H1 (cell line): ENCODE data around the gene TRIP11. TPM values are rescaled to one million over a fixed set of nuclear protein-coding genes. Genes with fewer than 3 reads are reported as not detected.

Source experiments
- CTCF ChIA-PET: fragments of 300-600 bp; sonication (Branson Sonifier 250); formaldehyde crosslinking; loops from one replicate; lab custom pipeline; 2021; ENCODE audit not compliant: partially characterized antibody; lab: Charles Lee
- POLR2A ChIA-PET: fragments of 300-600 bp; sonication (Branson Sonifier 250); formaldehyde crosslinking; loops from one replicate; lab custom pipeline; 2021; ENCODE audit warnings: inconsistent platforms; ENCODE audit not compliant: partially characterized antibody; lab: Charles Lee
- DNase-seq, 2 experiments: peaks; one replicate each; pipeline versions ENCODE4 v3.0.0 to v3.0.0-alpha.2; 2010 to 2022; ENCODE audit warnings: low spot score in 2 of 2, low read depth in 1 of 2, mixed read lengths in 1 of 2
- FAIRE-seq: peaks from 2 replicates; lab custom pipeline; 2011; peaks lifted over from hg19 to GRCh38; lab: Jason Lieb, UNC
- H2AFZ ChIP-seq: 2 replicates; pipeline ENCODE4 v1.8.1; 2012; ENCODE audit warnings: low read length, inconsistent platforms
- H2AK5ac ChIP-seq: 2 replicates; pipeline ENCODE4 v1.6.1; 2013; ENCODE audit warnings: low read depth, low read length
- H2BK120ac ChIP-seq: replicated peaks from 2 replicates; pipeline ENCODE3; 2013; ENCODE audit warnings: low read depth, low read length, inconsistent platforms
- H2BK12ac ChIP-seq: 2 replicates; pipeline ENCODE4 v1.6.1; 2013; ENCODE audit warnings: low read depth, low read length
- H2BK15ac ChIP-seq: 2 replicates; pipeline ENCODE4 v1.6.1; 2013; ENCODE audit warnings: low read length
- H2BK20ac ChIP-seq: 2 replicates; pipeline ENCODE4 v1.6.1; 2013; ENCODE audit warnings: low read length
- H2BK5ac ChIP-seq: 2 replicates; pipeline ENCODE4 v1.6.1; 2013; ENCODE audit warnings: low read depth, low read length
- H3K14ac ChIP-seq: 2 replicates; pipeline ENCODE4 v1.6.1; 2013; ENCODE audit warnings: inconsistent platforms; ENCODE audit not compliant: insufficient read length
- H3K18ac ChIP-seq: 2 replicates; pipeline ENCODE4 v1.6.1; 2013; ENCODE audit warnings: low read length; ENCODE audit errors: extremely low read depth
- H3K23ac ChIP-seq: 2 replicates; pipeline ENCODE4 v1.6.1; 2013; ENCODE audit warnings: inconsistent platforms; ENCODE audit not compliant: insufficient read length
- H3K23me2 ChIP-seq: 2 replicates; pipeline ENCODE4 v1.6.1; 2013; ENCODE audit warnings: low read depth, low read length
- H3K27ac ChIP-seq: 2 replicates; pipeline ENCODE4 v1.6.1; 2011; ENCODE audit warnings: low read depth, low read length, inconsistent platforms
- H3K27me3 ChIP-seq, 4 experiments: replicated peaks in 1 of 4; 1 replicate in 1 of 4; 2 replicates in 3 of 4; pipeline versions ENCODE4 v1.6.1 to v1.8.1; 2011 to 2013; ENCODE audit warnings: low read length in 3 of 4, mild to moderate bottlenecking in 3 of 4, inconsistent platforms in 2 of 4, mixed read lengths in 2 of 4, moderate library complexity in 1 of 4; ENCODE audit not compliant: control insufficient read depth in 3 of 4, insufficient read depth in 3 of 4; ENCODE audit errors: extremely low read depth in 1 of 4
- H3K36me3 ChIP-seq, 4 experiments: 2 replicates each; pipeline versions ENCODE4 v1.6.1 to v1.8.1; 2011 to 2013; ENCODE audit warnings: mild to moderate bottlenecking in 4 of 4, low read length in 3 of 4, moderate library complexity in 2 of 4, control low read depth in 1 of 4, inconsistent platforms in 1 of 4; ENCODE audit not compliant: insufficient read depth in 4 of 4, control insufficient read depth in 2 of 4
- H3K4ac ChIP-seq: replicated peaks from 2 replicates; pipeline ENCODE3; 2013; ENCODE audit warnings: low read length, low read depth, mixed read lengths, inconsistent platforms; ENCODE audit not compliant: insufficient read length
- H3K4me1 ChIP-seq, 4 experiments: replicated peaks in 1 of 4; 1 replicate in 1 of 4; 2 replicates in 3 of 4; pipeline versions ENCODE4 v1.6.1 to v1.8.1; 2011 to 2013; ENCODE audit warnings: low read length in 3 of 4, inconsistent platforms in 2 of 4, mixed read lengths in 1 of 4; ENCODE audit not compliant: insufficient read depth in 4 of 4, control insufficient read depth in 3 of 4
- H3K4me2 ChIP-seq, 2 experiments: 2 replicates each; pipeline versions ENCODE4 v1.6.1 to v1.8.1; 2011 to 2013; ENCODE audit warnings: low read depth in 2 of 2, low read length in 2 of 2, control low read depth in 1 of 2, inconsistent platforms in 1 of 2, mild to moderate bottlenecking in 1 of 2; ENCODE audit not compliant: insufficient read depth in 1 of 2
- H3K4me3 ChIP-seq, 4 experiments: fragments of 200-600, 300-600 bp in 1 of 4; sonication (generic), shearing (Covaris generic), sonication (Bioruptor Twin) in 1 of 4; 2 replicates each; pipeline versions ENCODE4 v1.5.1 to v1.8.1; 2011 to 2016; ENCODE audit warnings: low read length in 4 of 4, low read depth in 3 of 4, control low read depth in 2 of 4, inconsistent platforms in 2 of 4, mild to moderate bottlenecking in 2 of 4, mixed read lengths in 1 of 4, moderate library complexity in 1 of 4; ENCODE audit not compliant: insufficient read depth in 2 of 4; ENCODE audit errors: extremely low read depth in 1 of 4
- H3K56ac ChIP-seq: replicated peaks from 2 replicates; pipeline ENCODE3; 2013; ENCODE audit warnings: low read depth, mild to moderate bottlenecking, mixed read lengths, low read length, inconsistent platforms; ENCODE audit not compliant: insufficient read length
- H3K79me1 ChIP-seq: 2 replicates; pipeline ENCODE4 v1.6.1; 2013; ENCODE audit warnings: low read depth, low read length, control low read depth
- H3K79me2 ChIP-seq, 2 experiments: 2 replicates each; pipeline versions ENCODE4 v1.6.1 to v1.8.1; 2012 to 2013; ENCODE audit warnings: low read length in 2 of 2, mild to moderate bottlenecking in 2 of 2, inconsistent platforms in 1 of 2; ENCODE audit not compliant: insufficient read depth in 2 of 2, control insufficient read depth in 1 of 2
- H3K9ac ChIP-seq, 4 experiments: replicated peaks in 1 of 4; 1 replicate in 1 of 4; 2 replicates in 3 of 4; pipeline versions ENCODE4 v1.6.1 to v1.8.1; 2011 to 2013; ENCODE audit warnings: low read depth in 3 of 4, low read length in 3 of 4, control low read depth in 2 of 4, mild to moderate bottlenecking in 2 of 4, moderate library complexity in 2 of 4, inconsistent platforms in 1 of 4; ENCODE audit errors: extremely low read depth in 1 of 4
- H3K9me3 ChIP-seq, 2 experiments: 2 replicates each; pipeline versions ENCODE4 v1.6.1 to v1.8.1; 2012 to 2013; ENCODE audit warnings: mild to moderate bottlenecking in 2 of 2, moderate library complexity in 2 of 2, control low read depth in 1 of 2, inconsistent platforms in 1 of 2, low read depth in 1 of 2, low read length in 1 of 2, mixed read lengths in 1 of 2; ENCODE audit not compliant: insufficient read depth in 2 of 2
- H4K20me1 ChIP-seq, 2 experiments: replicated peaks in 1 of 2; 2 replicates each; pipeline versions ENCODE3 to v1.8.1; 2011 to 2013; ENCODE audit warnings: inconsistent platforms in 2 of 2, low read length in 2 of 2, mild to moderate bottlenecking in 1 of 2; ENCODE audit not compliant: insufficient read depth in 2 of 2, control insufficient read depth in 1 of 2
- H4K5ac ChIP-seq: 2 replicates; pipeline ENCODE4 v1.6.1; 2013; ENCODE audit warnings: low read length, low read depth, mixed read lengths, inconsistent platforms; ENCODE audit not compliant: insufficient read length
- H4K8ac ChIP-seq: 2 replicates; pipeline ENCODE4 v1.8.0; 2013; ENCODE audit warnings: mild to moderate bottlenecking, moderate library complexity, low read length, inconsistent platforms; ENCODE audit not compliant: insufficient read depth; ENCODE audit errors: extremely low read depth
- H4K91ac ChIP-seq: replicated peaks from 2 replicates; pipeline ENCODE3; 2013; ENCODE audit warnings: low read length, mixed read lengths, inconsistent platforms; ENCODE audit not compliant: insufficient read length
- BCL11A ChIP-seq, 2 experiments: IDR thresholded peaks; one replicate each; pipeline ENCODE4 v1.6.1; 2011; ENCODE audit warnings: low read depth in 2 of 2, low read length in 2 of 2, mild to moderate bottlenecking in 2 of 2
- EGR1 ChIP-seq: IDR thresholded peaks from 2 replicates; pipeline ENCODE4 v1.6.1; 2011; ENCODE audit warnings: low read depth, low read length, borderline replicate concordance
- GTF2F1 ChIP-seq: IDR thresholded peaks from 2 replicates; pipeline ENCODE4 v1.6.1; 2012; ENCODE audit warnings: low read depth, low read length, improper control_type of control experiment, borderline replicate concordance
- POU5F1 ChIP-seq: IDR thresholded peaks from 2 replicates; pipeline ENCODE4 v1.6.1; 2011; ENCODE audit warnings: low read depth, mild to moderate bottlenecking, low read length, moderate library complexity
- RFX5 ChIP-seq: IDR thresholded peaks from 2 replicates; pipeline ENCODE4 v1.6.1; 2011; ENCODE audit warnings: low read depth, low read length, improper control_type of control experiment, borderline replicate concordance
- SIN3A ChIP-seq, 2 experiments: IDR thresholded peaks in 1 of 2; conservative IDR thresholded peaks in 1 of 2; 2 replicates each; pipeline ENCODE4 v1.6.1; 2011 to 2012; ENCODE audit warnings: low read length in 2 of 2, improper control_type of control experiment in 1 of 2, low read depth in 1 of 2, mild to moderate bottlenecking in 1 of 2
- SP1 ChIP-seq: IDR thresholded peaks from 2 replicates; pipeline ENCODE4 v1.6.1; 2011; ENCODE audit warnings: low read depth, low read length
- SRF ChIP-seq: IDR thresholded peaks from 2 replicates; pipeline ENCODE4 v1.6.1; 2011; ENCODE audit warnings: mild to moderate bottlenecking, low read depth, low read length, moderate library complexity
- SUZ12 ChIP-seq: fragments of 200-600 bp; sonication (generic); IDR thresholded peaks from 2 replicates; pipeline ENCODE4 v1.6.1; 2012; ENCODE audit warnings: mild to moderate bottlenecking, inconsistent platforms, low read length, moderate library complexity, mixed read lengths
- TBP ChIP-seq: IDR thresholded peaks from 2 replicates; pipeline ENCODE4 v1.6.1; 2011; ENCODE audit warnings: low read depth, low read length, improper control_type of control experiment
- TCF12 ChIP-seq: IDR thresholded peaks from 2 replicates; pipeline ENCODE4 v1.6.1; 2011; ENCODE audit warnings: low read depth, mild to moderate bottlenecking, low read length
- WGBS, 2 experiments: shearing (Covaris generic) in 1 of 2; methylation state at CpG; one replicate each; pipeline versions ENCODE4 v1.1.6 to v1.1.7; 2013 to 2015; ENCODE audit warnings: low lambda C conversion rate in 2 of 2, mixed read lengths in 2 of 2, inconsistent platforms in 1 of 2, low coverage in 1 of 2, missing lambda C conversion rate in 1 of 2; ENCODE audit not compliant: insufficient replicate concordance in 2 of 2, insufficient coverage in 1 of 2, insufficient read length in 1 of 2; ENCODE audit errors: extremely low coverage in 1 of 2, missing lambda C conversion rate in 1 of 2; 5-methylcytosine and 5-hydroxymethylcytosine counted together
- polyA plus RNA-seq, 7 experiments: library from polyadenylated mRNA; depleted of rRNA in 3 of 7; stranded (reverse) in 5 of 7; unstranded in 2 of 7; fragments of >200 nt in 5 of 7; fragments of 200-250 nt in 2 of 7; gene quantifications; 1 replicate in 5 of 7; 2 replicates in 1 of 7; 4 replicates in 1 of 7; pipeline versions ENCODE4 v1.2.1 to v1.2.3, GENCODE V29; 2011 to 2013; ENCODE audit warnings: missing spikeins in 2 of 7, mixed read lengths in 2 of 7
- total RNA-seq: library from RNA; stranded (reverse); fragmentation: NEBNext Ultra II Directional; extraction: Animal tissue kit (Norgen Biotek cat#: 25700); gene quantifications from 2 replicates; pipeline ENCODE4 v1.2.1, GENCODE V29; 2021

The TRIP11 gene
- total and polyA plus RNA-seq, 2 of the 8 experiments (the other 6 are each of a cell fraction or from before 2014, with no cell fraction given) = 3.3 to 30.4 TPM

GRCh38 chr14:92049781-92050180, 9.9 kb upstream of the TRIP11 start:
- Histone ChIP-seq H3K79me2 (no peaks in the 10 kb centered on the region), H3K4me2 (no peak overlapping the region), H4K20me1 (no peaks in the 10 kb centered on the region), H3K4me3 (no peak overlapping the region), H4K5ac (no peak overlapping the region), H3K56ac (no peak overlapping the region), H3K36me3 (no peaks in the 10 kb centered on the region; a peak in 1 of 8 replicates), H3K9me3 (no peaks in the 10 kb centered on the region), H3K9ac (no peak overlapping the region), H3K27ac (no peak overlapping the region), H3K4ac (no peak overlapping the region), H2BK20ac (no peak overlapping the region), H2AK5ac (no peak overlapping the region), H4K91ac (no peak overlapping the region), H2AFZ (no peak overlapping the region), H4K8ac (no peak overlapping the region; the same call in 1 of the 2 replicates), H2BK120ac (no peak overlapping the region), H3K23ac (no peak overlapping the region), H2BK15ac (no peak overlapping the region), H3K27me3 (no peaks in the 10 kb centered on the region), H2BK5ac (no peak overlapping the region), H3K18ac (no peak overlapping the region), H2BK12ac (no peak overlapping the region), H3K4me1 (peaks cover 0 to 3% (median 0%) of the 10 kb centered on the region in 4 experiments; a peak in 2 of 7 replicates), H3K14ac (no peak overlapping the region), H3K79me1 (no peaks in the 10 kb centered on the region), H3K23me2 (peaks cover 3% of the 10 kb centered on the region; the same call in 1 of the 2 replicates)
- ChIA-PET CTCF (interaction anchor here (1.3 kb wide), 1 partner anchor 15 kb away, joined by 4 read pairs; no protein-coding TSS in a partner anchor), POLR2A (interaction anchor here (1.5 kb wide), 1 partner anchor 9 kb away, joined by 9 read pairs; the partner anchor contains the start of gene TRIP11)
- FAIRE-seq (no peak), DNase-seq (no peak)
- WGBS, 2 experiments = 68% methylated on average over 3 of the region's 3 CpGs; no CpG with 5 or more reads in 1 of the 2 experiments
- TF ChIP-seq SUZ12 (no peak), EGR1 (no peak), RFX5 (no peak), SRF (no peak), SP1 (no peak), SIN3A (conservative IDR thresholded peaks at IDR 0.05 in 1 of 2, IDR thresholded peaks at IDR 0.05 in 1 of 2; ENCODE audit: low read depth in 1 of 2, low read length in 2 of 2) (no peak), GTF2F1 (no peak), BCL11A (IDR thresholded peaks at IDR 0.05; ENCODE audit: low read depth in 2 of 2, low read length in 2 of 2) (no peak), POU5F1 (no peak), TBP (no peak), TCF12 (no peak)
